Stimulated activated effector memory CD8-positive, alpha-beta T cell treated with anti-CD3 and anti-CD28 coated beads, Interleukin-12 subunit alpha, Interleukin-12 subunit beta, amount 100 ng/mL, for 72 hours (primary cell): Measurements from ENCODE around the gene ANGPT4.
A peak's percentile ranks its signal among the peaks of the same experiment; 100 is the strongest.
"Not testable (repeated sequence)": the region's sequence is repeated elsewhere in the genome, so short reads cannot be mapped to it uniquely, and the experiment has no call there.

Source experiments
- ATAC-seq: fragments of 150-1000 bp; cut with Tn5 transposase; 2 replicates; pipeline ENCODE4 v1.10.0; 2021
- DNase-seq, 2 donors: peaks; one replicate each; pipeline ENCODE4 v3.0.0; 2021 to 2022; ENCODE audit warnings: low spot score in 2 of 2
- H3K27ac Mint-ChIP-seq: one replicate; pipeline ENCODE4 v1.8.0; 2022; ENCODE audit warnings: mild to moderate bottlenecking, mixed read lengths
- H3K36me3 Mint-ChIP-seq: one replicate; pipeline ENCODE4 v1.8.0; 2022; ENCODE audit warnings: mild to moderate bottlenecking, mixed read lengths
- H3K4me1 Mint-ChIP-seq: one replicate; pipeline ENCODE4 v1.8.0; 2022; ENCODE audit warnings: mixed read lengths
- H3K4me3 Mint-ChIP-seq: one replicate; pipeline ENCODE4 v1.8.0; 2022; ENCODE audit warnings: mild to moderate bottlenecking, mixed read lengths
- H3K9me3 Mint-ChIP-seq: one replicate; pipeline ENCODE4 v1.8.0; 2022; ENCODE audit warnings: mixed read lengths

The ANGPT4 gene

GRCh38 chr20:897436-897835, 18.7 kb downstream of the ANGPT4 start:
- not testable (repeated sequence) for H3K4me1 Mint-ChIP-seq, H3K9me3 Mint-ChIP-seq, ATAC-seq, H3K36me3 Mint-ChIP-seq, H3K4me3 Mint-ChIP-seq, H3K27ac Mint-ChIP-seq, DNase-seq

- Mint-ChIP-seq H3K9me3 (no peaks in the 10 kb centered on the region), H3K27ac (no peak overlapping the region), H3K4me1 (peaks cover 5% of the 10 kb centered on the region), H3K4me3 (no peak overlapping the region), H3K36me3 (no peaks in the 10 kb centered on the region)
- DNase-seq = no peak
- ATAC-seq = no peak
Measured at GRCh38 chr20:896501-897025, 19.6 kb downstream of the ANGPT4 start.

- H3K36me3 Mint-ChIP-seq, DNase-seq, H3K9me3 Mint-ChIP-seq, ATAC-seq, H3K4me1 Mint-ChIP-seq, H3K4me3 Mint-ChIP-seq, H3K27ac Mint-ChIP-seq: not testable (repeated sequence)
Measured at GRCh38 chr20:892371-892770, 23.8 kb downstream of the ANGPT4 start.

GRCh38 chr20:891706-892080, 24.4 kb downstream of the ANGPT4 start:
- ATAC-seq (peak; percentile 32), DNase-seq (no peak)
- Mint-ChIP-seq H3K36me3 (no peaks in the 10 kb centered on the region), H3K4me1 (peaks cover 8% of the 10 kb centered on the region), H3K9me3 (no peaks in the 10 kb centered on the region), H3K4me3 (no peak overlapping the region), H3K27ac (no peak overlapping the region)

GRCh38 chr20:891058-891705, 25.0 kb downstream of the ANGPT4 start:
- H3K4me1 Mint-ChIP-seq = peaks cover 8% of the 10 kb centered on the region
- no peaks in the 10 kb centered on the region for H3K9me3 Mint-ChIP-seq
- no peak overlapping the region for H3K4me3 Mint-ChIP-seq
- no peaks in the 10 kb centered on the region for H3K36me3 Mint-ChIP-seq
- ATAC-seq (peak; percentile 14), DNase-seq (no peak)
- no peak overlapping the region for H3K27ac Mint-ChIP-seq

- no peak overlapping the region for H3K4me3 Mint-ChIP-seq
- H3K27ac Mint-ChIP-seq = no peak overlapping the region
- H3K36me3 Mint-ChIP-seq = no peaks in the 10 kb centered on the region
- H3K4me1 Mint-ChIP-seq = peaks cover 8% of the 10 kb centered on the region
- ATAC-seq = no peak
- H3K9me3 Mint-ChIP-seq = no peaks in the 10 kb centered on the region
- no peak for DNase-seq
Measured at GRCh38 chr20:890666-891057, 25.5 kb downstream of the ANGPT4 start.

GRCh38 chr20:889932-890463, 26.1 kb downstream of the ANGPT4 start:
- DNase-seq (no peak), ATAC-seq (no peak)
- Mint-ChIP-seq H3K27ac (no peak overlapping the region), H3K4me3 (no peak overlapping the region), H3K9me3 (no peaks in the 10 kb centered on the region), H3K4me1 (peaks cover 8% of the 10 kb centered on the region), H3K36me3 (no peaks in the 10 kb centered on the region)

- no peak for ATAC-seq
- Mint-ChIP-seq H3K4me3 (no peak overlapping the region), H3K27ac (peak overlapping the region; percentile 12), H3K4me1 (peaks cover 8% of the 10 kb centered on the region), H3K36me3 (no peaks in the 10 kb centered on the region), H3K9me3 (no peaks in the 10 kb centered on the region)
- DNase-seq = no peak
Measured at GRCh38 chr20:889106-889505, 27.0 kb downstream of the ANGPT4 start.

- no peaks in the 10 kb centered on the region for H3K36me3 Mint-ChIP-seq
- peaks cover 8% of the 10 kb centered on the region for H3K4me1 Mint-ChIP-seq
- DNase-seq (no peak), ATAC-seq (no peak)
- H3K4me3 Mint-ChIP-seq = no peak overlapping the region
- H3K27ac Mint-ChIP-seq = no peak overlapping the region
- no peaks in the 10 kb centered on the region for H3K9me3 Mint-ChIP-seq
Measured at GRCh38 chr20:888057-888456, 28.1 kb downstream of the ANGPT4 start.

GRCh38 chr20:887137-887536, 29.0 kb downstream of the ANGPT4 start:
- H3K36me3 Mint-ChIP-seq = no peaks in the 10 kb centered on the region
- ATAC-seq (no peak), DNase-seq (no peak)
- H3K4me1 Mint-ChIP-seq = peaks cover 12% of the 10 kb centered on the region
- no peak overlapping the region for H3K27ac Mint-ChIP-seq
- H3K9me3 Mint-ChIP-seq = no peaks in the 10 kb centered on the region
- H3K4me3 Mint-ChIP-seq = no peak overlapping the region

- H3K4me3 Mint-ChIP-seq = no peak overlapping the region
- no peaks in the 10 kb centered on the region for H3K36me3 Mint-ChIP-seq
- ATAC-seq (no peak), DNase-seq (no peak)
- H3K27ac Mint-ChIP-seq = no peak overlapping the region
- H3K4me1 Mint-ChIP-seq = peaks cover 19% of the 10 kb centered on the region
- H3K9me3 Mint-ChIP-seq = no peaks in the 10 kb centered on the region
Measured at GRCh38 chr20:884983-885952, 30.9 kb downstream of the ANGPT4 start.

- DNase-seq (no peak), ATAC-seq (no peak)
- Mint-ChIP-seq H3K9me3 (no peaks in the 10 kb centered on the region), H3K4me3 (peak overlapping the region; percentile 47), H3K36me3 (no peaks in the 10 kb centered on the region), H3K4me1 (peaks cover 25% of the 10 kb centered on the region), H3K27ac (peak overlapping the region; percentile 84)
Measured at GRCh38 chr20:881783-882144, 34.4 kb downstream of the ANGPT4 start.

GRCh38 chr20:881051-881782, 34.9 kb downstream of the ANGPT4 start:
- H3K9me3 Mint-ChIP-seq = no peaks in the 10 kb centered on the region
- DNase-seq (peak; percentile 7 to 62), ATAC-seq (peak; percentile 99)
- H3K4me3 Mint-ChIP-seq = peak overlapping the region; percentile 47
- peak overlapping the region; percentile 84 for H3K27ac Mint-ChIP-seq
- no peaks in the 10 kb centered on the region for H3K36me3 Mint-ChIP-seq
- peaks cover 25% of the 10 kb centered on the region for H3K4me1 Mint-ChIP-seq

GRCh38 chr20:879626-880025, 36.5 kb downstream of the ANGPT4 start:
- H3K4me1 Mint-ChIP-seq = peaks cover 25% of the 10 kb centered on the region
- H3K4me3 Mint-ChIP-seq = no peak overlapping the region
- ATAC-seq (no peak), DNase-seq (no peak)
- no peaks in the 10 kb centered on the region for H3K36me3 Mint-ChIP-seq
- no peaks in the 10 kb centered on the region for H3K9me3 Mint-ChIP-seq
- H3K27ac Mint-ChIP-seq = no peak overlapping the region
